NCI-H345 (cell line): ENCODE data around the gene ALG14.

Experiments
- DNase-seq: peaks from one replicate; lab custom pipeline; 2025; lab: John Stamatoyannopoulos, UW

Gene ALG14

GRCh38 chr1:94927405-94928175, 145.2 kb downstream of the ALG14 start:
- DNase-seq, result peak; percentile 69

DNA sequence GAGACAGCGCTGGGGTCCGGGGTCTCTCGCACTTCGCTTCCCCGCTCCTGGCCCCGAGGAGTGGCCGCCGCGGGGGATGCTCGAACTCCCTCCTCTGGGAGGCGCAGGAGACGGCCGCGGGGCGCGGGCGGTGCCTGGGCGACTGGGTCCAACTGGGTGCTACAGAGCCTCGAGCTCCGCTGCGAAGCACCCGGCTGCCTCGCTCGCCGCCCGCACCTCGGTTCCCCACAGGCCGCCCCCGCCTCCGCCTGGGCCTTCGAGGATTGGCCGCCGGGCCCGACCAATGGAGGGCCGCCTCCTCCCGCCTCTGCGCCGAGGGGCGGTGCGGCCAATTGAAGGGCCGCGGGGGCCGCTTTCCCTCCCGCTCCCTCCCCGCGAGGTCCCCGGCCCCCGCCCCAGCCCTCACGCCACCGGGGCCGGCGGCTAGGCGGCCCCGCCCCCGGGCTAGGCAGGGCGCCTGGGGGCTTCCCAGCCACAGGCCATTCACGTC, 145.8 kb downstream of the ALG14 start, which contains the start of gene CNN3:
CNN3 (minus strand) TSS at position 196 of the 490 bp plus-strand sequence. CDS start 216 bp downstream, outside the sequence.
- peak; percentile 94 for DNase-seq

GRCh38 chr1:94926126-94926914, 146.4 kb downstream of the ALG14 start:
- DNase-seq, result peak; percentile 59

DNA sequence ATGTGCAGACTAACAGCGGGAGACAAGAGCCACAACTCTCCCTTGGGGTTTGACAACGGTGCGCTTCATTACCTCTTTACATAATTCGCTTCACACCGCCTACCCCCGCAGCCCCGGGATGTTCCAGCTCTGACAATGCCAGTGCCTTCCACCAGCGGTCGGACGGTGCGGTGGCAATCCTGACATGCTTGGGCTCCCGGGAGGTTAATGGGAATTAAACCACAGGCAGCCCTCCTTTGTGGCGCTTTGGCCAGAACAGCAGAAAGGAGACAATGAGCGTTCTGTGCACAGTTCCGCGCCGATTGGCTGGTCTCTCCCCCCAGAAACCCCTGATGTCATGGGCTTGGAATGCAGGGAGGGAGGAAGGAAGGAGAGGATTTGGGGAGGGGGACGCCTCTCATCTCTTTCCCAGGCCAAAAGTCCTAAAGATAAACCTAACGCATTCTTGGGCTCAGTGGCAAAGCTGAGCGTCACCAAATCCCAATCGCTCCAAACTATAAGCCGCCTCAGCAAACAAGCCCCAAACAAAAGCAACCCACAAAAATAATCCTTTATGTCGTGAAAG, 147.1 kb downstream of the ALG14 start:
- peak; percentile 74 for DNase-seq

DNA sequence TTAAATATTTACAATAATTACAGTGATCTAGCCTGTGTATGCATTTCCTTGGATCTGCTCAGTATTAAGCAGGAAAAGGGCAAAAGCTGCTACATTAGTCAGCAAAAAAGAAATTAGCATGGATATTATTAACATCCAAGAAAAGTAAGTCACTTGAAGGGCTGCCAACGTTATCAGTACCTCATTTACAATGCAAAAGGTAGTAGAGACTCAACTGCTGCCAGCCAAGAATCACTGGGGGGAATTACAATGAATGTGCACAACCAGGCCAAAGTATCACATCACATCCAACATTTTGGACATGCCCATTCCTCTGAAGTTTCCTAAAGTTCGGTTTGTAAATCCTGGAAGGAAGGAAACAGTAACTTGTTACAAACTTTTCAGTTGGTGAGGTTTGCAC, 147.7 kb downstream of the ALG14 start:
- DNase-seq, result no peak
